WERI-Rb-1 (cell line): ENCODE measurements around the gene SPC25.

Source experiments
- DNase-seq: peaks from one replicate; pipeline ENCODE4 v3.0.0-alpha.2; 2020
- H3K27ac ChIP-seq: fragments of 250-450 bp; sonication (Bioruptor Pico); 2 replicates; pipeline ENCODE4 v1.5.1; 2020; ENCODE audit warnings: mild to moderate bottlenecking, moderate library complexity
- H3K27me3 ChIP-seq: fragments of 250-450 bp; sonication (Bioruptor Pico); 2 replicates; pipeline ENCODE4 v1.5.1; 2021; ENCODE audit warnings: mild to moderate bottlenecking, low read depth, moderate library complexity; ENCODE audit not compliant: insufficient read depth, severe bottlenecking
- H3K36me3 ChIP-seq: fragments of 250-450 bp; sonication (Bioruptor Pico); 2 replicates; pipeline ENCODE4 v1.5.1; 2020; ENCODE audit warnings: mild to moderate bottlenecking, moderate library complexity
- H3K4me3 ChIP-seq: 2 replicates; pipeline ENCODE4 v1.5.1; 2011; ENCODE audit warnings: low read depth, mild to moderate bottlenecking, control low read depth, low read length
- H3K9me3 ChIP-seq: fragments of 250-450 bp; sonication (Bioruptor Pico); 2 replicates; pipeline ENCODE4 v1.5.1; 2021; ENCODE audit warnings: mild to moderate bottlenecking, moderate library complexity; ENCODE audit not compliant: severe bottlenecking
- TF ChIP-seq, protein P1 (sequence below): IDR thresholded peaks from 2 replicates; pipeline ENCODE4 v1.5.1; 2011; ENCODE audit warnings: low read depth, mild to moderate bottlenecking, control low read depth, inconsistent platforms, low read length

Gene SPC25

DNA sequence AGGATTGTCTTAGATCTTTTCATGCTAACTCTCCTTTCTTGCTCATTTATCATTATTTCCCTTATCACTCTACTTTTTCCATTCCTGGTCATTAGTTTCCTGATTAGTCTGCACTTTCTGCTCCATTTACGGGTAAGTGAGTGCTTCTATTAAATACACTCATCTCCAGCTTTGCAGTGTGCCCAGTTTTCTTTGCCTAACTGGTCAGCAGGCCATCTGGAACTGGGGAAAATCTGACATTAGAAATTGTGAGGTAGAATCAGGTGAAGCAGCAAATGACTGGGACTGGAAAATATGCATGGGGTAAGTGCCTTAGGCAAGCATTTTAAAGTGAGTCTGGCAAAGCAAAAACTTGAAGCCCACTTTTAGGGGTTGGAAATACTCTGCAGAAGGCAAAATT lies 40.0 kb upstream of the SPC25 start:
- Histone ChIP-seq H3K4me3 (no peak overlapping the region), H3K9me3 (no peaks in the 10 kb centered on the region), H3K36me3 (no peaks in the 10 kb centered on the region), H3K27ac (no peak overlapping the region), H3K27me3 (no peaks in the 10 kb centered on the region)
- TF ChIP-seq, protein P1, sequence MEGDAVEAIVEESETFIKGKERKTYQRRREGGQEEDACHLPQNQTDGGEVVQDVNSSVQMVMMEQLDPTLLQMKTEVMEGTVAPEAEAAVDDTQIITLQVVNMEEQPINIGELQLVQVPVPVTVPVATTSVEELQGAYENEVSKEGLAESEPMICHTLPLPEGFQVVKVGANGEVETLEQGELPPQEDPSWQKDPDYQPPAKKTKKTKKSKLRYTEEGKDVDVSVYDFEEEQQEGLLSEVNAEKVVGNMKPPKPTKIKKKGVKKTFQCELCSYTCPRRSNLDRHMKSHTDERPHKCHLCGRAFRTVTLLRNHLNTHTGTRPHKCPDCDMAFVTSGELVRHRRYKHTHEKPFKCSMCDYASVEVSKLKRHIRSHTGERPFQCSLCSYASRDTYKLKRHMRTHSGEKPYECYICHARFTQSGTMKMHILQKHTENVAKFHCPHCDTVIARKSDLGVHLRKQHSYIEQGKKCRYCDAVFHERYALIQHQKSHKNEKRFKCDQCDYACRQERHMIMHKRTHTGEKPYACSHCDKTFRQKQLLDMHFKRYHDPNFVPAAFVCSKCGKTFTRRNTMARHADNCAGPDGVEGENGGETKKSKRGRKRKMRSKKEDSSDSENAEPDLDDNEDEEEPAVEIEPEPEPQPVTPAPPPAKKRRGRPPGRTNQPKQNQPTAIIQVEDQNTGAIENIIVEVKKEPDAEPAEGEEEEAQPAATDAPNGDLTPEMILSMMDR: no peak
- DNase-seq: no peak

DNA sequence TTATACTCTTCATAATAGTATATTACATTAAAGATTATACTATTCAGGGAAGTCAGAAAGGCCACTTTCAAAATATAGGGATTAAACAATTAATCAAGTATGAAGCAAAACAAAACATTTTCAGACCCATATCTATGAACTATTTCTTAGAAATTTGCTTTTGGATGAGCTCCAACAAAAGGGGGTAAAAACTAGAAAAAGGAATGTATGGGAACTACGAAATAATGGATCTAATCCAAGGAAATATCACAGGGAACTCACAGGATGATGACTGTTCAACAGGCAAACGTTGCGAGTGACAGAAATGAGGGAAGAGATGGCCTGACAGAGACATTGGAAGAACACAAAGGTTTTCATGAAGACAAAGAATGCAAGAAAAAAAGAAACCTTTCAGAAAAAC lies 38.8 kb upstream of the SPC25 start:
- DNase-seq: no peak
- Histone ChIP-seq H3K27me3 (no peaks in the 10 kb centered on the region), H3K27ac (no peak overlapping the region), H3K9me3 (no peaks in the 10 kb centered on the region), H3K36me3 (no peaks in the 10 kb centered on the region), H3K4me3 (no peak overlapping the region)
- TF ChIP-seq, protein P1: no peak

DNA sequence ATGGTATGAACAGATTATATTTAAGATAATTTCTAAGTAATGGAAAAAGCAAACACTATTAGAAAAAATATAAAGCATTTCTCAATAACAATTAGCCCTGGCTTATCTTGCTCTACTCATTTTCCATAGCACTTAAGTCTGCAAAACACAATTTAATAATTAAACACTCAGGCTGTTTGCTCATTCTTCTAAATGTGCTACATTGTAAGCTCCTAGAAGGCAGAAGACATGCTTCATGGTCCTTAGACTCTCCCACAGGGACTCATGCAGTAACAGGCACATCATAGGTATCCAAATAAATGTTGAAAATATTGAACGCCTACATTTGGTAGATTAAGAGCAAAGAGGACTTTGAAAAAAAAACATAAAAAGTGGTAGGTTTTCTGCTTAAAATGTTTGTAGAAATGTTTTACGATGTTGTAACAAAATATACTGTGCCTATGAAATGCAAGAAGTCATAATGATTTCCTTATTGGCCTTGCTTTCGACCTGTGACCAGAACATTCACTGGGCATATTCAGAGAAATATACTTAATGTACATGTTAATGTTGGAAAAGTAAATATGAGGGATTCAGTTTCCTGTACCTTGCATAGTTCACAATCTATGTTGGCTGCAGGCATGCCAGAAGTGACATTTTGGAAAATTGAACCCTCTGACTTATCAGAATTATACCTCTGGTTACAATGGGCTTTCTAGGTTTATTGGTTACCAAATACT lies 38.0 kb upstream of the SPC25 start:
- Histone ChIP-seq H3K27ac (no peak overlapping the region), H3K27me3 (no peaks in the 10 kb centered on the region), H3K36me3 (no peaks in the 10 kb centered on the region), H3K4me3 (no peak overlapping the region), H3K9me3 (no peaks in the 10 kb centered on the region)
- no peak for DNase-seq
- TF ChIP-seq, protein P1: no peak

DNA sequence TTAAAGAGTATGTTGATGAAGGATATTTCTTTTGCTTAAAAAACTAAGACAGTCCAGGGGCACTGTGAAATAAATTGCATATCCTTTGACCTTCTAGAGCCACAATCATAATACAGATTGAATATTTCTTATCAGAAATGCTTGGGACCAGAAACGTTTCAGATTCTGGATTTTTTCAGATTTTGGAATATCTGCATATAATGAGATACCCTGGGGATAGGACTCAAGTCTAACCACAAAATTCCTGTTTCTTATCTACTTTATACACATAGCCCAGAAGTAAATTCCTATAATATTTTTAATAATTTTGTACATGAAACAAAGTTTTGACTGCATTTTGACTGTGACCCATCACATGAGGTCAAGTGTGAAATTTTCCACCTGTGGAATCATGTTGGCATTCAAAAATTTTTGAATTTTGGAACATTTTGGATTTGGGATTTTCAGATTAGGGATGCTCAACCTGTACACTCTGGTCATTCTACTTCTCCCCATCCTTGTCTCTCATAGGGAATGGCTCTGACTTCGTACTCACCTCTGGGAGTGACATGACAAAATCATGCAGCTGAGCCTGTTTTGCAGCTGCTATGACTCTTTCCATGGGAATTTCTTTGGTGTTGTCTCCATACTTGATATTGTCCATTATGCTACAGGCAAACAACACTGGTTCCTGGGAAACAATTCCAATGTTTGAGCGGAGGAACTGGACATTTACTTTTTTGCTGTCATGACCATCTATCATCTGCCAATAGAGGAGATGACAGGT lies 36.6 kb upstream of the SPC25 start:
- no peaks in the 10 kb centered on the region for H3K9me3 ChIP-seq
- no peak overlapping the region for H3K4me3 ChIP-seq
- no peaks in the 10 kb centered on the region for H3K27me3 ChIP-seq
- H3K27ac ChIP-seq: no peak overlapping the region
- no peaks in the 10 kb centered on the region for H3K36me3 ChIP-seq
- TF ChIP-seq, protein P1: no peak
- no peak for DNase-seq

DNA sequence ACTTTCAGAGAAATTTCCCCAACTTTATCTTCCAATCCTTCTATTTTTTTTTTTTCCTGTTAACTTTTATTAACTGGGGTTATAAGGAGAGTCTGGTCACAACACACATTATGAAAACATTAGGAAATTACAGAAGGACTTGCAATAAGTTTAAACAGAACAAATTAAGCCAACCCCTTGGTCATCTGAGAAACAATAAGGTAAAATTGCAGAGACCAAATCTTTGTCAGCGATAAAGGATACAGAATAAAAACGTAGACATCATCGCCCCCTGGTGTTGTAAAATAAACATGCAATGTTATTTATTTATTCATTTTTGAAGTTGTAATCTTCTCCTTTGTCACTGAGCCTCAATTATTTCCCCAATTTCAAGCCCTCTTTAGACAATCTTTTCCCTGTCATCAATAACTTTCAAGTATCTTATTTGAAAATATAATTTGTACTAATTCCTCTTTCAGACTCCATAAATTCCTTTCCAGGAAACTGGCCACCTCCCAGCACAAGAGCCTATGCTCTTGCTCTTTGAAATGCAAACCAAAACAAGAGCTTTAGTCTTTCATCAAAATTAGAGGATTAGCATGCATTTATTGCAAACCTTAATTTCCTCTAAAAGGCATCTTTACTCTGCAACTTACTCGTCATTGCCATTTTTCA lies 30.4 kb upstream of the SPC25 start:
- H3K36me3 ChIP-seq: no peaks in the 10 kb centered on the region
- H3K4me3 ChIP-seq: no peak overlapping the region
- TF ChIP-seq, protein P1: peak; percentile 19; the same call in 1 of the 2 replicates
- no peaks in the 10 kb centered on the region for H3K27me3 ChIP-seq
- H3K27ac ChIP-seq: no peak overlapping the region
- no peak for DNase-seq
- H3K9me3 ChIP-seq: no peaks in the 10 kb centered on the region
